GM21786 (cell line): ENCODE measurements around the gene TSPAN4.

Experiments used
- ATAC-seq: cut with Tn5 transposase; IDR thresholded peaks from one replicate; pipeline ENCODE4 v1.9.1; 2021; ENCODE audit not compliant: unreplicated experiment

Gene TSPAN4

GRCh38 chr11:821512-822371 lies 20.9 kb upstream of the TSPAN4 start:
- no peak for ATAC-seq

GRCh38 chr11:823441-824291 lies 19.0 kb upstream of the TSPAN4 start:
- no peak for ATAC-seq

- ATAC-seq = no peak
These were observed 18.3 kb upstream of the TSPAN4 start for GRCh38 chr11:824292-824880.

- ATAC-seq = no peak
These were observed 17.7 kb upstream of the TSPAN4 start for GRCh38 chr11:824942-825341.

- ATAC-seq = no peak
These were observed 17.1 kb upstream of the TSPAN4 start for GRCh38 chr11:825366-826226.

- no peak for ATAC-seq
These were observed 16.4 kb upstream of the TSPAN4 start for GRCh38 chr11:826227-826621.

- no peak for ATAC-seq
These were observed 15.9 kb upstream of the TSPAN4 start for GRCh38 chr11:826836-827145.

GRCh38 chr11:827146-827896 lies 15.3 kb upstream of the TSPAN4 start:
- ATAC-seq = no peak

- no peak for ATAC-seq
These were observed 14.8 kb upstream of the TSPAN4 start, which contains the start of gene CRACR2B for GRCh38 chr11:827897-828192. CRACR2B (plus strand) TSS chr11:827919; CDS start chr11:828608, 689 bp downstream.

- ATAC-seq = no peak
These were observed 14.0 kb upstream of the TSPAN4 start for GRCh38 chr11:828506-829175.

GRCh38 chr11:829176-829846 lies 13.3 kb upstream of the TSPAN4 start:
- ATAC-seq = no peak

GRCh38 chr11:829847-830294 lies 12.8 kb upstream of the TSPAN4 start:
- no peak for ATAC-seq

- ATAC-seq = peak; percentile 35
These were observed 12.1 kb upstream of the TSPAN4 start for GRCh38 chr11:830295-831117.

- no peak for ATAC-seq
These were observed 11.4 kb upstream of the TSPAN4 start for GRCh38 chr11:831118-831864.

GRCh38 chr11:831961-832528 lies 10.6 kb upstream of the TSPAN4 start:
- ATAC-seq = no peak

- peak; percentile 42 for ATAC-seq
These were observed 10.0 kb upstream of the TSPAN4 start, which contains the start of gene CD151 for GRCh38 chr11:832529-833113. CD151 (plus strand) TSS chr11:832952; CDS start chr11:836070, 3,118 bp downstream.
